Diencephalon (tissue), 1 donor: ENCODE measurements around the gene LRRC28. TPM values are rescaled to one million over a fixed set of nuclear protein-coding genes. Genes with fewer than 3 reads are reported as not detected.

Experiments
- total RNA-seq: library from RNA; depleted of rRNA; stranded (reverse); fragments of >200 nt; gene quantifications from one replicate; pipeline ENCODE4 v1.2.3, GENCODE V29; 2014

Gene LRRC28
- total RNA-seq = 31.1 TPM

DNA sequence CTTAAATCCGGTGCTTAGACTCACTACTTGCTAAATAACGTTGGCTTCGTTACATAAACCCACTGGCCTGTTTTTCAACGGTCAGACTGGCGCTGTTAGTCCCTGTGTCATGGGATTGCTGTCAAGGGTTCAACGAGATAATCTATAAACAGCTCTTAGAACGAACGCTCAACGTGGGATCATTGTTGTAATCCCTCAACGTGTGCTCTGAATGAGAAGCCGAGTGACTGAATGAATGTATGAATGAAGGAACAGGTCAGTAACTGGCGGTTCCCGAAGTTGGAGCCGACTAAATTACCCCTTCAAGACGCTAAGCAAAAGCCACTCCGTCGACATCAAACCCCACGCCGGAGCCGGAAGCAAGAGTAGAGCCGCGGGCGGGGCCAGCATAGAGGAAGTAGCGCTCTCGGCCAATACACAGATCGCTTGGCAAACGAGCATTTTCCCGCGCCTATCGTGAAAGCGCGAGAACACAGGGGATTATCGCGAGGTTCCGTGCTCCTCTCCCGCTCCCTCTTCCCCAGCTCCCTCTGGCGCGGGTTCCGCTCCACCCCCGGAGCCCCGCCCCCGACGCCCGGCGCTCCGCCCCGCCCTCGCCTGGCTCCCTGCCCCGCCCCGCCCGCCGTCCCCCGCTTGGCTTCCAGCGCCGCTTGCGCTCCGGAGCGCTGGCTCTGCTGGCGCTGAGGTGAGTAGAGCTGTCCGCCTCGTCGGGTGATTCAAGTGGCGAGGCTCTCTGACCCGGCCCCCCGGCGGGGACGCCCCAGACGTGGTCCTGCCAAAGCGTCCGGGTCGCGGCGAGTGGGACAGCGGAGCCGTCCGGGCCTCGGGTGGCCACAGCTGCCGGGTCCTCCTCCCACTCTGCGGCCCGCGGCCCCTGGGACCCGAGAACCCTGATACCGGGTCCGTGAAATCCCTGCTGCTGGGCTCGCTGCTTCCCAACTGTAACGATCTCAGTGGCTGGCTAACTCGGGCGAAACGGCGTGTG, at the start of gene LRRC28:
TSS of gene LRRC28 (plus strand) at position 625 of the 985 bp plus-strand sequence. CDS start 4,477 bp downstream, outside the sequence.

DNA sequence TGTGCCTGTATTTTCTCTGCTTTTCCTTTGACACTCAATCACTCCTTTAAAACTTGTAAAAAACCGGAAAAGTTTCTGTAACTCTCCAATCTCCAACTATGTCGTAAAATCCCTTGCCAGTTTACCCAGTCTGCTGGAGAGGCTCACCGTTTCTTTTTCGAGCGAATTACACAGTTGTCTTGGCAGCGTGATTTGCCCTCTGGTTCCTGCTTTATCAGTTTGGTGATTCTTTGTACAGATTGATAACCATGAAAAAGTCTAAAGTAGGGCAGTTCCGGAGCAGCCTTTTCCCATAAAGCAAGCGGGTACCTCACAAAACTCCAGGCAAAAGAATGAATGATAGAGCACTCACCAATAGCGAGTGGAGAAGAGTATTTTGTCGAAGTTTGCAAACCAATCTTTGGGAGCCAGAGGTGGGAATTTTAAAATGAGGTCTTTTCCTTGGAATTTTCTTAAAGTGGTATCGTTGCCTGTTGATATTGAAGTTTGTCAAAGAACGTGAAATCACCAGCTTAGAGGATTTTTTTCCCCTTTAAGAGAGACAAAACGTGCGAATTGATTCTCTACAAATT, 1.9 kb upstream of the LRRC28 start, which contains the start of gene TTC23:
TSS of gene TTC23 (minus strand) at position 312 of the 572 bp plus-strand sequence. CDS start 20,869 bp downstream, outside the sequence.

Other genes starting within 250 kb of the LRRC28 start
- not detected for gene PGPEP1L, start 243.7 kb upstream of the LRRC28 start, total RNA-seq
- gene SYNM, start 146.4 kb upstream of the LRRC28 start, total RNA-seq = 14.8 TPM
- gene TTC23, start 1.9 kb upstream of the LRRC28 start, total RNA-seq = 9.7 TPM